Posterior cingulate gyrus (tissue), 11 donors: Measurements from ENCODE around the gene IFITM1.

Source experiments
- DNase-seq, 10 donors: peaks; one replicate each; pipeline versions ENCODE4 v3.0.0 to v3.0.0-alpha.2; 2020 to 2021; ENCODE audit warnings: mixed read lengths in 3 of 10
- intact Hi-C: fragments of 100-400 bp; cut with DNase I; formaldehyde crosslinking; loops from one replicate; pipeline ENCODE4 v1.15.1; 2023

Gene IFITM1

DNA sequence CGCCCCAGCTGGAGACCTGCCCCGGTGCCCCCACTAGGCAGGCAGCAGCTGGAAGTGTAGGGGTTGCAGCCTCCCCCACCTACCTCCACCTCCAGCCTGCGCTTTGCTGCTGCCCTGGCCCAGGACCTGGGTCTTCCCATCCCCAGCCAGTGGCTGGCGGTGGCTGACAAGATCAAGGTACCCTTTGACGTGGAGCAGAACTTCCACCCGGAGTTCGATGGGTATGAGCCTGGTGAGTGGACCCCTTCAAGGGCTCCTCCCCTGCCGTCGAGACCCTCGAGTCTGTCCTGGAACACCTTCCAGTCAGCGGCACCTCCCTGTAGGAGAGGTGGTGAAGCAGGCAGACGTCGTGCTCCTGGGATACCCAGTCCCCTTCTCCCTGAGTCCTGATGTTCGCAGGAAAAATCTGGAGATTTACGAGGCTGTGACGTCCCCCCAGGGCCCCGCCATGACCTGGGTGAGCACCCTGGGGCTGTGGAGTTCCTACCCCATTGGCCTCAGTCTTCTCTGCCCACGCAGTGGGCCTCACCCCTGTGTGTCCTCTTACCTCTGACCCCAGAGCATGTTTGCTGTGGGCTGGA is 20.5 kb upstream of the IFITM1 start:
- intact Hi-C loops = no loop called here
- DNase-seq = peak in 4 of 10 donors; percentile 12 to 76 (median 43)

DNA sequence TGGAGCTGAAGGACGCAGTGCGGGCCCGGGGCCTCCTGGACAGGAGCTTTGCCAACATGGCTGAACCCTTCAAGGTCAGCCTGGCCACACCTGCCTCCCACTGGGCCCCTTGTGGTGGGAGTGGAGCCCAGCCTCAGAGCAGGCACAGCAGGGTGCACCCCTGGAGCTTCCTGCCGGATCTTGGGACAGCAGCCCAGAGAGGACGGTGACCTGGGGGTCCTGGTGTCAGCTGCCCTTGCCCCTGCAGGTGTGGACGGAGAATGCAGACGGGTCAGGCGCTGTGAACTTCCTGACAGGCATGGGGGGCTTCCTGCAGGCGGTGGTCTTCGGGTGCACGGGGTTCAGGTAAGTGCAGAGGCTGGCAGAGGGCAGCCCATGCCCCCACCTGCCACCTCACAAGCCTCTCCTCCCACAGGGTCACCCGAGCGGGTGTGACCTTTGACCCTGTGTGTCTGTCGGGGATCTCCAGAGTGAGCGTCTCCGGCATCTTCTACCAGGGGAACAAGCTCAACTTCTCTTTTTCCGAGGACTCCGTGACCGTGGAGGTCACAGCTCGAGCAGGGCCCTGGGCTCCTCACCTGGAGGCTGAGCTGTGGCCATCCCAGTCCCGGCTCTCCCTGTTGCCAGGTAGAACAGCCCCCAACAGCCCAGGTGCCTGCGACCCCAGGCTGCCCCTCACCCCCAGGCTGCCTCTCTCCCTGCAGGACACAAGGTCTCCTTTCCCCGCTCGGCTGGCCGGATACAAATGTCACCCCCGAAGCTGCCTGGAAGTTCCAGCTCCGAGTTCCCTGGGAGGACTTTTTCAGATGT is 19.8 kb upstream of the IFITM1 start:
- peak in 4 of 10 donors; percentile 21 to 74 (median 64) for DNase-seq

DNA sequence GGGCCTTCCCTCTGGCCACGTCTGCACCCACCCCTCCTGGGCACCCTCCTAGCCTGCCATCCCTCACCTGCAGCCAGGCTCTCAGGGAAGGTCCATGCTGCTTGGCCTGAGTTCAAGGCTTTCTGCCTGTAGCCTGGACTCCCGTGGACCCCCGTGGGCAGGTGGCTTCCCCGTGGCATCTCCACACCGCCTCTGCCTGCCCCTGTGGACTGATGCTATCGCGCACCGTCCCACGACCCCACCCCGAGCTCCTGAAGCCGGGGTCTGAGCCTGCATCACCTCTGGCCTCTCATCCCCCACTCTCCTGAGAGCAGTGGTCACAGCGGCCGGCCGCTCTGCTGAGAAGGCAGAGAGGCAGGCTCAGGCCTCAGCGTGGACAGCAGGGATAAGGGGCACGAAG is 19.1 kb upstream of the IFITM1 start:
- DNase-seq = peak in 4 of 10 donors; percentile 7 to 66 (median 54)
- intact Hi-C loops = no loop called here

More for the DNA sequence above, 19.8 kb upstream of the IFITM1 start:
- intact Hi-C loops = no loop called here

DNA sequence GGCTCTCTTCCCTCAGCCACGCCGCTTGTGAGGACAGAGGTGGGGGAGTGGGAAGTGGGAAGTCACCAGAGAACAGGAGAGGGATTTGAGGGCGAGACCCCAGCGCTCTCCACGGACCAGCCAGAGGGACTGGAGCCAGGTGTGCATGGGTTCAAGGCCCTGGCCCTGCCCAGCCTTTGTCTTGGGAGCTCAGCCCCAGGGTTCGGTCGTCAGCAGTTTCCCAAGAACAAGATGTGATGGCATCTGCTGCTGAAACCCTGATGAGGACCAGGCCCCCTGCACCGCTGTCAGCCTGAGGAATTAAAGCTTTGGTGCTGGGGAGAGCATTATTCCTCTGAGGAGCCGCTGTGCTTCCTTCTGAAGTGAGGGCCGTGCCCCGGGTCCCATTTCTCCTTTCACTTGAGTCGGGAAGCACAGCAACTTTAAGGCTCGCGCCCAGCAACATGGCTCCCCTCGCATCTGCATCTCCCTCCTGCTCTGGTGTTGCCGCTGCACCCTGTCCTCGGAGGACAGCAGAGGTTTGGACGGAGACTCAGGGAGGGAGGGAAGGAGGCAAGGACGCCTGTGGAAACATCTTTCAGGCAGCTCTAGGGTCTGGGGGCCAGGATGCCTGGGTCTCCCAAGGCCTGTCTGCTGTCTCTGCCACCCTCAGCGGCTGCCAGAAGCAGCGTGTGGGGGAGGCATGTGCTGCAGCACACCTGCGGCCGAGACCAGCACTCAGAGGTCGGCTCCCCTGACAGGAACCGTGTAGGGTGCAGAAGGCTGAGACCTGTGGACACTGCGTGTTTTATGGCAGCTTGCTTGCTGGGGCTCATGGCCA is 18.3 kb upstream of the IFITM1 start:
- intact Hi-C loops = no loop called here

DNA sequence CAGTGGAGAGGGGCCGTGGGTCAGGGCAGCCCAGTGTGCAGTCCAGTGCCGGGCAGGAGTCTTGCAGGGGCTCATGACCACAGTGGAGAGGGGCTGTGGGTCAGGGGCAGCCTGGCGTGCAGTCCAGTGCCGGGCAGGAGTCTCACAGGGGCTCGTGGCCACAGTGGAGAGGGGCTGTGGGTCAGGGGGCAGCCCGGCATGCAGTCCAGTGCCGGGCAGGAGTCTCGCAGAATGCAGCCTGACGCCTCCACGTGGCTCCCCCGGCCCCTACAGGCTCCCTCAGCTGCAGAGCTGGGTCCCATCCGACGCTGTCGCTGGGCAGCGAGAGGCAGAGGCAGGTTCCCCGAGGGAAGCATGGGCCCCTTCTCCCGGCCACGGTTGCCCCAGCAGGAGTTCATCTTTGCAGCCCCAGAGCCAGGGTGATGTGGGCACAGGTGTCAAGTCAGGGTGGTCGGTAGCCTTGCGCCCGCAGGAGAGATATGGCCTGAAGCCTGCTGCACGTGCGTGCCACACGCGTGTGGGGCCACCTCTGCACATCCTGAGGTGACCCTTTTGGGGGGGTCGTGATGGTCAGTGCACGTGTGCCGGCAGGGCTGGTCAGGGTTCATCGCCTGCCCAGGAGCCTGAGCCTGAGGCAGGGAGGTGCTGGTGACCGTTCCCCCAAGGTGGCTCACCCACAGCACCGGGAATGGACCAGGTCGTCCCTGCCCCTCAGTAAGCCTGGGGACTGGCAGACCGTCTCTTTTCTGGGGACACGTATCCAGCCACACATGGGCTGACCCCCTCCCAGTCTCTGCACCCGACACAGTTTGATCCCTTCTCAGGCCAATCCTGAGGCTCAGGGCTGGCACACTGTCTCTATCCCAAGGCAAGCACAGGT is 17.4 kb upstream of the IFITM1 start:
- intact Hi-C loops = no loop called here
- peak in 4 of 10 donors; percentile 20 to 76 (median 70) for DNase-seq

More for the DNA sequence above, 18.3 kb upstream of the IFITM1 start:
- DNase-seq = peak in 4 of 10 donors; percentile 9 to 74 (median 47)

DNA sequence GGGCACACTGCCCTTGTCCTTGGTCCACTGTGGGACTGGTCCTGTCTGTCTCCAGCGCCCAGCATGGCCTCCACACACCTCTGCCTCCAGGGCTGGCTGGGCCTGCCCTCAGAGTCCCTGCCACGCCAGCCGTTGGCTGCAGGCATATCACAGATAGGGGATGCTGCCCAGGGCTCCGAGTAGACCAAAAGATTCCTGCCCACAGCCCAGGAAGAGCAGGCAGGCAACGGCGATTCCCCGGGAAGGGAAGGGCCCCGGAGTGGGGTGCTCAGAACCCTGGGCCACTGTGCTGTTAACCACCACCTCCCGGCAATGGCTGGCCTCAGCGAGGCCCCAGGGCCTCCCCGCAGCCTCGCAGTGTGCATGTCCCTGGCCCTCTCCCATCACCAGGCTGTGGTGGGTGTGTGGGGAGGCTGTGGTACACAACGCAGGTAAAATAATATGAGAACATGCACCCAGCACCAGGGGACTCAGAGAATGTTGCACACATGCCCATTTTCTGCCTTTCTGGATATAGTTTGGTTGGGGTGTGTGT is 16.7 kb upstream of the IFITM1 start:
- peak in 3 of 10 donors; percentile 14 to 66 (median 40) for DNase-seq
- intact Hi-C loops = no loop called here

DNA sequence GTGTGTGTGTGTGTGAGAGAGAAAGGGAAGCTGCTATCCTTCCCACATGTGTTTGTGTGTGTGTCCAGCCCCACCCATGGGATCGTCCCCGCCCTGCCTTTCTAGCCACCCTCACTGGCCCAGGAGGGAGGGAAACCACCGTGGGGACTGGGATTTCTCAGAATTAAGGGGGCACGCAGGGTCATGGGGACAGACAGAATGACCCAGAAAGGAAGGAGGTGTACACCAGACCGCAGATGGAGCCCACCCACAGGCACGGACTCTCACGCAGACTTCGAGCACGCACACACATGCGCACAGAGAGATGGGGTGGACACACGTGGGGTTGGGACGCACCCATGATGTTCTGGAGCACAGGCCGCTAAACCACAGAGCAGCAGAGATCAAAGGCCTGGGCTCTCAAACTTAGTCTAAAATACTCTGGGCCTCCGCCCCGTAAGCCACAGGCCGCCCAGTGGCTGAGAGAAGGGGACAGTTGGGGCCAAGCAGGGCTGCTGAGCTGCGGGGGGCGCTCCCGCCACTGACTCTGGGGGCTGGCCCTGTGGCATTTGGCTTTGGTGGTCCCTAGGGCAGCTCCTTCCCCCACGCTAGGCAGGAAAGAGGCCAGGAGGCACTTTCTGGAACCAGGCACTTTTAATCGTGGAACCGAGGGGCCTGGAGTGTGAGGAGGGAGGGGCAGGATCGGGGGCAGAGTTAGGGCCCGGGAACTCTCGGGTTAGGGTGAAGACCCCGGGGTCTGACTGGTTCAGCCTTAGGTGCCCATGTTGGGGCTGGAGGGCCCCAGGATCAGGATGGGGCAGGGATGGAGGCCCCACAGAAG is 16.0 kb upstream of the IFITM1 start:
- intact Hi-C loops = no loop called here
- peak in 4 of 10 donors; percentile 13 to 66 (median 45) for DNase-seq

DNA sequence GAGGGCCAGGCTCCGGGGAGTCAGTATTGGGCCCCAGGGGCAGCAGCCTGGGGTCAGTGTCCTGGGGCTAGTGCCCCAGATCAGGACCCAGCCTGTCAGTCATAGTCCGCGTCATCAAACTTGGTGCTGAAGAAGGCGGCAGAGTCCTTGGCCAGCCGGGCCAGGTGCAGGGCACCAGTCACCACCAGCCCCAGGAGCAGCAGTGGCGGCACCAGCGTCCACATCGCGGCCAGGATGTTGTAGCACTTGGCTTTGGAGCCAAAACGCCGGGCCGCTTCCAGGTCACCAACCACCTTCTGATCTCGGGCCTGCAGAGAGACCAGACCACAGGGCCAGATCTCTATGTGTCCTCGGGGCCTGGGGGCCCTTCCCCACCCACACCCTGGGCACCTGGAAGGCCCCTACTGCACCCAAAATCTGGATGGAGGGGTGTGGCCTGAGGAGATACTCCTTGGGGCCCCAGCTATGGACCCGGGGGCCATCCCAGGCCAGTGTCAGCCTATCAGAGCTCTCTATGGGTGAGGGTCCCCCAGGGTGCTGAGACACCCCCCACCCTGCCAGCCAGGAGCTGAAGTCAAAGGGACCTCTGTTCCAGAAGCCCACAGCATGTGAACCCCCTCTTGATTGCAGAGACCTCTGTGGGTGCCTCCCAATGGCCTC is 15.3 kb upstream of the IFITM1 start:
- intact Hi-C loops = no loop called here

DNA sequence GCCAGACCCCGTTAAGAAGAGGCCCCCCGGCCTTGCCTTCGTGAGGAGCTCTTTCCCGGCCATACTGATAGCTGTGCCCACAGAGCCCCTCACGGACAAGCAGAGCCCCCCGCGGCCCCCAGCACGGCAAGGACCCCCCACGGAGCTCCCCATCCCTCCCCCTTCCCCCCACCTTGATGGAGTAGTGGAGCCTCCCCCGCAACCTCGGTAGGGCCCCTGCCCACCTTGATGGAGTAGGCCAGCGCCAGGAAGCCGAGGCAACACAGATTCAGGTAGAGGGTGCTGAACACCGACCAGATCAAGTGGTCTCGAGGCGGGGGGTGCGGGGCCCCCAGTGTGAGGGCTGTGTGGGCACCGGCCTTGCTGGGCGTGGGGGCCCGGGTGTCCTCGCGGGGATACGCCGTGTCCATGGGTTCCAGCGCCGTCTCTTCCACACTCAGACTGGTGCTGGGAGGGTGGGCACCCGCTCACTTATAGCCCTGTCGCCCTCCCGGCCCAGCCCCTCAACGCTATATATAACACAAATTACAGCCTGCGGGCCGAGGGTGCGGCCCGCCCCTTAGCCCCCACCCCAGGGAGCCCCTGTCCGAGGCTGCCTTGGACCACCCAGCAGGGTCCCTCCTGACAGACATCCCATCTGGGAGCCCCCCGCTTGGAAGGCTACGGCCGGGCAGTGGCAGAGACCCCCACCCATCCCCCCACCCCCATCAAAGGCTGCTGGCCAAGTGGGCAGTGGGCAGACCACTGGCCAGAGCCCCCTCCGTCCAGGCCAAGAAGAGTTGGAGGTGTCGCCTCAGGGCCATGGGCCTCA is 14.6 kb upstream of the IFITM1 start, which contains the start of gene IFITM5:
IFITM5 (minus strand) TSS at position 446 of the 811 bp plus-strand sequence; CDS start at position 410, 36 bp downstream.
- peak in 4 of 10 donors; percentile 24 to 77 (median 50) for DNase-seq
- intact Hi-C loops = no loop called here

More for the DNA sequence above, 15.3 kb upstream of the IFITM1 start:
- DNase-seq = peak in 4 of 10 donors; percentile 23 to 83 (median 64)

DNA sequence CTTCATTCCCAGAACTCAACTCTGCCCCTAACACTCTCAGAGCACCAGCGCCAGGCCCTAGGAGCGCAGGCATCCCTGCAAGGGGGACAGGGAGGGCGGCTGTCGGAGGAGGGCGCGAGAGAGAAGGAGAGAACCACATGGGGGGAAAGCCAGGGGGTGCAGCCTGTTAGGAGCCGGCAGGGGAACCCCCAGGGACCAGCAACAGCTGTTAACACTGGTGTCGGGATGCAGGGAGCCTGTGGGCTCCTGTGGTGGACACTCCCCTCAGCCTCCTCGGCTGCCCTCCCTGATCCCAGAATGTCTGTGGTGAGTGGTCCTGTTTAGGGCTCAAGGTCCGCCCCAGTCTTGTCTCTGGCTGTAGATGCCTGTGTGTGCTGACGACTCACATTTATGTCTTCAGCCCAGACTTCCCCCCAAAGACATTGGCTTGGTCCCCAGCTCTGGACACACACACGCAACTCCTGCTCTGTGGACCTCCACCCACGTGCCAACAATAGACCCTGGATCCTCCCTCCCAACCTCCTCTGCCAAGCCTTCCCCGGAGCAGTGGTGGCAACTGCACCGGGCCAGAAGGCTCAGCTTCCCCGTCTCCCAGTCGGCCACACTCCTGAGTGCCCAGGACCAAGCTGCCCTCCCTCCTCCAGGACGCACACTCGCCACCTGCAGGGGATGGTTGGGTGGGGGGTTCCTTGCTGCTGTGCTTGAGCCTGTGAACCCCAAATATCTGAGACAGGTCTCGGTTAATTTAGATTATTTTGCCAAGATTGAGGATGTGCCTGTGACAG is 13.7 kb upstream of the IFITM1 start:
- peak in 4 of 10 donors; percentile 26 to 78 (median 56) for DNase-seq
- intact Hi-C loops = loop anchor here (10.0 kb wide), 1 partner anchor 55 kb away; no protein-coding TSS in a partner anchor

DNA sequence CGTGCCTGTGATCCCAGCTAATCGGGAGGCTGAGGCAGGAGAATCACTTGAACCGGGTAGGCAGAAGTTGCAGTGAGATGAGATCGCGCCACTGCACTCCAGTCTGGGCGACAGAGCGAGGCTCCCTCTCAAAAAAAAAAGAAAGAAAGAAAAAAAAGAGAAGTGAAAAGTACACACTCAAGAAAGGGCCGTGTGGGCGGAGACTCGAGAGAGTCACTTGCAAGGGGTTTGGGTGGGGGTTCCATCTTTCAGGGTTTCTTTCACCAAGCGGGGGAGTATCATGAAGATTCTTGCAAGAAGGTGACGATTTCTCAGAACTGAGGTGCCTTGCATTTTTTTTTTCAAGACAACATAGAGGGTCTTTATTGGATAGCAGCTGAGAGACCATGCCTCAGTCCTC is 10.5 kb upstream of the IFITM1 start:
- intact Hi-C loops = loop anchor here (10.0 kb wide), 1 partner anchor 51 kb away; no protein-coding TSS in a partner anchor
- DNase-seq = no peak

DNA sequence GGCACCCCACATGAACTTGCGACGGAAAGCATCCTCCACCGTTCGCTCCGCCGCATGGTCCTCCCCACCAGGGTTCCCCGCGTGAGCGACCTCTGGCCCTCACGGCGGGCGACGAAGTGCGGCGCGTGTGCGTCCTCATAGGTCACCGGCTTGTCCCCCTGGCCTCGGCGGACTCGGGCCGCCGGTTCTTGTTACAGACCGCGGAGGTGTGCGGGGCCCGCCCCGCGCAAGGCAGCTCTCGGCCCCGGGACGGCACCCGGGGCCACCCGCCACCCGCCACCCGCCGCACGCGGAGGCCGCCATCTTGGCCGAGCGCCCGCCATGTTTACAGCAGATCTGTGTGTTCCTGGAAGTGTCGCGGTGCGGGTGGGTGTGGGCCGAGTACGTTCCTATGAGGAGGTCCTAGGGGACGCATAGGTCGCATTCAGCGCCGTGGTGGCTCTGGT is 9.8 kb upstream of the IFITM1 start:
- intact Hi-C loops = loop anchor here (10.0 kb wide), 1 partner anchor 51 kb away; no protein-coding TSS in a partner anchor
- no peak for DNase-seq

DNA sequence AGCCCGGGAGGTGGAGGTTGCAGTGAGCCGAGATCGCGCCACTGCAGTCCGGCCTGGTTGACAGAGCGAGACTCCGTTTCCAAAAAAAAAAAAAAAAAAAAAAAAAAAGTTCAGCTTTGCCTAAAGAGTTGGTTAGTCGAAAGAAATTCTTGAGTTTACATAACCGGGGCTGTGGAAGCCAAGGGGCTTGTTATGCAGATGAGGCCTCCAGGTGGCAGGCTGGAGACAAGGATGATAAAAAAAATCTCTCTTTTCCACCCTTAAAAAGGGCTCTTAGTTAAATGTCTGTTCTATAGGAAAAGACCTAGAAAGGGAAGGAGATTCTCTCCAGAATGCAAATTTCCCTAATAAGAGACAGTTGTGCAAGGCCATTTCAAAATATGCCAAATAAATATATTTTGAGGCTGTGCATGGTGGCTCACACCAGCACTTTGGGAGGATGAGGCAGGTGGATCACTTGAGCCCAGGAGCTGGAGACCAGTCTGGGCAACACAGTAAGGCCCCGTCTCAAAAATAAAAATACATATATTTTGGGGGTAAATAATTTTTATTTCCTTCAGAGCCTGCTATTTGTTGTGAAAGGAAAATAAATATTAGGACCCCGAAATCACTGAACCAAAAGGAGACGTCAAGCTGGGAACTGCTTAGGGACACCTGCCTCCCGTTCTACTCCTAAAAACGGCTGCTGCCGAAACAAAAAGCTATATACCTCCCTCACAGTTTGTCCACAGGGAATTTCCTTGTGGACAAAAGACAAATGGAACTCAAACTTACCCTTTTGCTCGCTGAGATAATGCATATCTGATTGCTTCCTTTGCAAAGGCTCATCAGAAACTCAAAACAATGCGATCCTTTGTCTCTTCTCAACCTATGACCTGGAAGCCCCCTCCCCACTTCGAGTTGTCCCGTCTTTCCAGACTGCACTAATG is 8.7 kb upstream of the IFITM1 start:
- intact Hi-C loops = loop anchor here (10.0 kb wide), 1 partner anchor 50 kb away; no protein-coding TSS in a partner anchor
- peak in 5 of 10 donors; percentile 37 to 70 (median 47) for DNase-seq

DNA sequence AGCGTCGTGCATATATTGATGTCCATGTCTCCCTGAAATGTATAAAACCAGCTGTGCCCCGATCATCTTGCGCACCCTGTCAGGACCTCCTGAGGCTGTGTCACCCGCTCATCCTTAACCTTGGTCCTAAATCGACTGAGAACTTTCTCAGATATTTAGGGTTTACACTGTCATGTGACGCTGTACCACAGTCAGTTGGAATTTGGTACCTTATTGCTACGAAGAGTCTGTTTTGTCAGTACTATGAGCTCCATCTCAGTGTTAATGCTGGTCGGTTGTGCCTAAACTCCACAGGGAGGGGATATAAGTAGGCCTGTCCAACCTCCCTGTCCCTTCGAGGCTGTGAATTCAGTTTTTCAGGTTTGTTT is 8.0 kb upstream of the IFITM1 start:
- DNase-seq = no peak
- intact Hi-C loops = loop anchor here (10.0 kb wide), 1 partner anchor 49 kb away; no protein-coding TSS in a partner anchor
